Fibroblast of villous mesenchyme (primary cell): ENCODE measurements around the gene ALDH3B1. TPM values are rescaled to one million over a fixed set of nuclear protein-coding genes. Genes with fewer than 3 reads are reported as not detected.
"Not testable (repeated sequence)": the region's sequence is repeated elsewhere in the genome, so short reads cannot be mapped to it uniquely, and the experiment has no call there.

Experiments
- DNase-seq: peaks from one replicate; pipeline ENCODE4 v3.0.0-alpha.2; 2010; ENCODE audit warnings: low read depth
- H3K4me3 ChIP-seq: 2 replicates; pipeline ENCODE4 v1.5.1; 2011; ENCODE audit warnings: low read depth, mild to moderate bottlenecking, low read length
- total RNA-seq: library from RNA; depleted of rRNA; stranded (reverse); fragments of >200 nt; gene quantifications from 2 replicates; pipeline ENCODE4 v1.2.3, GENCODE V29; 2012
- TF ChIP-seq, protein P1 (sequence below): IDR thresholded peaks from 2 replicates; pipeline ENCODE4 v1.5.1; 2012; ENCODE audit warnings: low read depth, mild to moderate bottlenecking, low read length; ENCODE audit not compliant: insufficient read depth

ALDH3B1 gene, protein sequence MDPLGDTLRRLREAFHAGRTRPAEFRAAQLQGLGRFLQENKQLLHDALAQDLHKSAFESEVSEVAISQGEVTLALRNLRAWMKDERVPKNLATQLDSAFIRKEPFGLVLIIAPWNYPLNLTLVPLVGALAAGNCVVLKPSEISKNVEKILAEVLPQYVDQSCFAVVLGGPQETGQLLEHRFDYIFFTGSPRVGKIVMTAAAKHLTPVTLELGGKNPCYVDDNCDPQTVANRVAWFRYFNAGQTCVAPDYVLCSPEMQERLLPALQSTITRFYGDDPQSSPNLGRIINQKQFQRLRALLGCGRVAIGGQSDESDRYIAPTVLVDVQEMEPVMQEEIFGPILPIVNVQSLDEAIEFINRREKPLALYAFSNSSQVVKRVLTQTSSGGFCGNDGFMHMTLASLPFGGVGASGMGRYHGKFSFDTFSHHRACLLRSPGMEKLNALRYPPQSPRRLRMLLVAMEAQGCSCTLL
- 20.7 and 27.1 TPM in 2 replicates for total RNA-seq

GRCh38 chr11:68010090-68011041 is at the start of gene ALDH3B1:
Gene ALDH3B1, plus strand, starts transcription at chr11:68010327. Its CDS starts 4,971 bp downstream, at chr11:68015298.
- TF ChIP-seq, protein P1, sequence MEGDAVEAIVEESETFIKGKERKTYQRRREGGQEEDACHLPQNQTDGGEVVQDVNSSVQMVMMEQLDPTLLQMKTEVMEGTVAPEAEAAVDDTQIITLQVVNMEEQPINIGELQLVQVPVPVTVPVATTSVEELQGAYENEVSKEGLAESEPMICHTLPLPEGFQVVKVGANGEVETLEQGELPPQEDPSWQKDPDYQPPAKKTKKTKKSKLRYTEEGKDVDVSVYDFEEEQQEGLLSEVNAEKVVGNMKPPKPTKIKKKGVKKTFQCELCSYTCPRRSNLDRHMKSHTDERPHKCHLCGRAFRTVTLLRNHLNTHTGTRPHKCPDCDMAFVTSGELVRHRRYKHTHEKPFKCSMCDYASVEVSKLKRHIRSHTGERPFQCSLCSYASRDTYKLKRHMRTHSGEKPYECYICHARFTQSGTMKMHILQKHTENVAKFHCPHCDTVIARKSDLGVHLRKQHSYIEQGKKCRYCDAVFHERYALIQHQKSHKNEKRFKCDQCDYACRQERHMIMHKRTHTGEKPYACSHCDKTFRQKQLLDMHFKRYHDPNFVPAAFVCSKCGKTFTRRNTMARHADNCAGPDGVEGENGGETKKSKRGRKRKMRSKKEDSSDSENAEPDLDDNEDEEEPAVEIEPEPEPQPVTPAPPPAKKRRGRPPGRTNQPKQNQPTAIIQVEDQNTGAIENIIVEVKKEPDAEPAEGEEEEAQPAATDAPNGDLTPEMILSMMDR, result peak; percentile 7
- H3K4me3 ChIP-seq, result peak within 1 kb of the TSS; percentile 72
- DNase-seq, result peak; percentile 93

DNA sequence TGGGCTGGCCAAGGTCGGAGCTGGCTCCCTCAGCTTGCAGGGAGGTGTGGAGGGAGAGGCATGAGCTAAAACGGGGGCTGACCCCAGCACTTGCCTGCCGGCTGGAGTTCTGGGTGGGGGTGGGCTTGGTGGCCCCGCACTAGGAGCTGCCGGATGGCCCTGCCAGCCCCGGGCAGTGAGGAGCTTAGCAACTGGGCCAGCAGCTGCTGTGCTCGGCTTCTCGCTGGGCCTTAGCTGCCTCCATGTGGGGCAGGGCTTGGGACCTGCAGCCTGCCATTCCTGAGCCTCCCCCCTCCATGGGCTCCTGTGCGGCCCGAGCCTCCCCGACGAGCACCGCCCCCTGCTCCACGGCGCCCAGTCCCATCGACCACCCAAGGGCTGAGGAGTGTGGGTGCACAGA is 46.9 kb upstream of the ALDH3B1 start:
- not testable (repeated sequence) for H3K4me3 ChIP-seq, DNase-seq

DNA sequence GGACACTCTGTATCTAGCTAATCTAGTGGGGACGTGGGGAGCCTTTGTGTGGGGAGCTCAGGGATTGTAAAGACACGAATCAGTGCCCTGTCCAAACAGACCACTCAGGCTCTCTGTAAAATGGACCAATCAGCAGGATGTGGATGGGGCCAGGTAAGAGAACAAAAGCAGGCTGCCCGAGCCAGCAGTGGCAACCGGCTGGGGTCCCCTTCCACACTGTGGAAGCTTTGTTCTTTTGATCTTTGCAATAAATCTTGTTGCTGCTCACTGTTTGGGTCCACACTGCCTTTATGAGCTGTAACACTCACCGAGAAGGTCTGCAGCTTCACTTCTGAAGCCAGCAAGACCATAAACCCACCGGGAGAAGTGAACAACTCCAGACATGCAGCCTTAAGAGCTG is 46.2 kb upstream of the ALDH3B1 start:
- DNase-seq, H3K4me3 ChIP-seq: not testable (repeated sequence)

DNA sequence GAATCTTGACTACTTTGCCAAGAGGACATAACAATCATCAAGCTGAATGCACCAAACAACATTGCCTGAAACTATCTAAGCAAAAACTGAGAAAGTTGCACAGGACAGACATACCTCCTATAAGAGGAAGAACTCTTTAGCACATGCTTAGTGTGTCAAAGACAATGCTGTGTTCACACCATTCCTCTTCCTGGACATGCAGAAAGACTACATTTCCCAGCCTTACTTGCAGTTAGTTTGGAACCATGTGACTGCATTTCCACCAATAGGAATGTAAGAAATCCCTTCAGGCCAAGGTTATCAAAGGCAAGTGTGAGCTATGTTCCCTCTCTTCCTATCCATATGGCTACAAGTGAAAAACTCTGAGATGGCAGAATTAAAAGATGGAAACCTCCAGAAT is 45.4 kb upstream of the ALDH3B1 start:
- not testable (repeated sequence) for H3K4me3 ChIP-seq, DNase-seq

DNA sequence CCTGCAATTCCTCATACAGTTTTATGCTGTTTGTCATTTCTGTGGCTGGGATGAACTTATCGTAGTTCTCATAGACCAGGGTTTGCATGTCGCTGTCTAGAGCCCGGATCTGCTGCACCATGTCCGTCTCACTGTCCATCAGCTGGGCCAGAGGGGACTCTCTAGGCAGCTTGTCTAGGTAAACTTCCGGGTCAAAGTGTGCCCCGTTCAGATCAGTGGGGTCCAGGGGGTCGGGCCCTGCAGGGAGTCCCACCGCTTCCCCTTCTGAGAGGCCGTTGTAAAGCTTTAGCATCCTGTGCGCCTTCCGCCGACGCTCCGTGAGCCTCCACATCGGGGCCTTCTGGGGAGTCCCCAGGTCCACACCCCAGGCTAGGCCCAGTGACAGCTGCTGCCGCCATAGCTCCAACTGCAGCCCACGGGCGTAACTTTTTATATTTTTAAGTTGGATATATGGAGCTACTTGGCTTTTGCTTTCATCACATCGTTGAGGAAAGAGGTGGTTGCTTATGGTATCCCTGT is 44.2 kb upstream of the ALDH3B1 start:
- not testable (repeated sequence) for H3K4me3 ChIP-seq, DNase-seq

DNA sequence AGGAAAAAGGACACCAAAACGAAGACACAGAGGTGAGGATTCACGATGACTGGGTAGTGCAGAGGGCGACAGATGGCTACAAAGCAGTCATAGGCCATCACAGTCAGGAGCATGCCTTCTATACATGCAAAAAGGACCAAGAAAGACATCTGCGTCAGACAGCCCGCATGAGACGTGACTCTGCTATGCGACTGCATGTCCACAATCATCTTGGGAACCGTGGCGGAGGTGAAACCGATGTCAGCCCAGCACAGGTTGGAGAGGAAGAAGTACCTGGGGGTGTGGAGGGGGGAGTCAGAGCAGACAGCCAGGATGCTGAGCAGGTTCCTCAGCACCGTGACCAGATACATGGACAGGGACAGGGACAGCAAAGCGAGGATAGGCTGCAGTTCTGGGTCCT is 35.4 kb upstream of the ALDH3B1 start:
- DNase-seq, H3K4me3 ChIP-seq: not testable (repeated sequence)

DNA sequence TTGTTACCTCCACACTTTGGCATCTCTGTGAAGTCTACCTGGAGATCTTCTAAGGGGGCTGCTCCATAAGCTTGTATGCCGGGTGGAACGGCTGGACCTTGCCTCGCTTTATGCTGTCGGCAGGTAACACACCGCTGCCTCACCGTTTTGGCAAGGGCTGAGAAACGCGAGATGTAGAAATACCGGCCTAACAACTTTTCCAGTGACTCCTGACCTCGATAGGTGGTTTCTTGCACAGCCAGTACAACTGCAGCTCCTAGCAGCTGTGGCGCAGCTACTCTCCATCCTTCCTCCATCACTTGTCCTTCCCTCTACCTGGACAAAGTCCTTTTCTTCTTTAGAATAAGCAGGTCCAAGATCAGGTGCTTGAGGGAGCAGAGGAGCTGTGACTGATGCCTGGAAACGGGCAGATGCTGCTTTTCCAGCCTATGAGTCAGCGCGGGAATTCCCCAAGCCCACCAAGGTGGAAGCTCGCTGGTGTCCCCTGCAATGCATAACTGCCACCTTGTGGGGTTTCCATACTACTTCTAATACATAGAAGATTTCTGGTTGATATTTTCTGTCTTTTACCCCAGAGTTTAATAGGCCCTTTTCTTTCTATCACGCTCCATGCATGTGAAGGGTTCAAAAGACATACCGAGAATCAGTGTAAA is 31.2 kb upstream of the ALDH3B1 start:
- H3K4me3 ChIP-seq, DNase-seq: not testable (repeated sequence)

DNA sequence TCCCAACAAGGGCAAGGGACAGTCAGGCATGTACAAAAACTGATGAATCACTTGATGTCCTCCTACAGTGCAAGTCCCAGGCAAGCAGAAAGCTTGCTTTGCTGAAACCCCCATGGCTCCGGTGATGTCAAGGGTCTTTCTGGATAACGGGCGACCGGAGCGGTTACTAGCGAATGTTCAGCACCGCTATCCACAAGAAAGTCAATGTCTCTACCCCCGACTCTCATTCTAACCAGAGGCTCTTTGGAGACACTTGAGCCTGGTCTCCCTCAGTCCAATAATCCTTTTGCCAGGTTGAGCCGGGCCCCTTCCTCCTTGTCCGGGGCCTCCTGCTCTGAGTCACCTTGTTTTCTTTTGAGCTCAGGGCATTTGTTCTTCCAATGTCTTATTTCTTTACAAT is 28.9 kb upstream of the ALDH3B1 start:
- H3K4me3 ChIP-seq, DNase-seq: not testable (repeated sequence)

GRCh38 chr11:67982255-67982857 is 27.8 kb upstream of the ALDH3B1 start:
- not testable (repeated sequence) for H3K4me3 ChIP-seq, DNase-seq

DNA sequence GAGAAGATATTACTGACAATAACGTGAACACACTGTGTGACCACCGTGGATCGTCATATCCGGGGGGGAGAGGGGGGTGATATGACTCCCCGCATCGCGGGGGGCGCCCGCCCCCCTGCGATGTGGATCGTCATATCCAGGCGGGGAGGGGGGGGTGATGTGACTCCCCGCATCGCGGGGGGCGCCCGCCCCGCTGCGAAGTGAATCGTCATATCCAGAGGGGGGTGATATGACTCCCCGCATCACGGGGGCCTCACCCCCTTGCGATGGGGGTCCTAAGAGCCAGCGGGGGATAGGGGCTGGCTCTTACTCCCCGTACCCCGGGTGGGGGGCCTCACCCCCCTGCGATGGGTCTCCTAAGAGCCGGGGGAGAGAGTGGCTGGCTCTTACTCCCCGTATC is 26.2 kb upstream of the ALDH3B1 start:
- no peak overlapping the region for H3K4me3 ChIP-seq
- DNase-seq, result no peak
- TF ChIP-seq, protein P1, result no peak

GRCh38 chr11:67985302-67985701 is 24.8 kb upstream of the ALDH3B1 start:
- DNase-seq, result not testable (repeated sequence)

GRCh38 chr11:67990546-67991346 is 19.4 kb upstream of the ALDH3B1 start:
- not testable (repeated sequence) for H3K4me3 ChIP-seq, DNase-seq

More at GRCh38 chr11:67985302-67985701, 24.8 kb upstream of the ALDH3B1 start:
- not testable (repeated sequence) for H3K4me3 ChIP-seq

DNA sequence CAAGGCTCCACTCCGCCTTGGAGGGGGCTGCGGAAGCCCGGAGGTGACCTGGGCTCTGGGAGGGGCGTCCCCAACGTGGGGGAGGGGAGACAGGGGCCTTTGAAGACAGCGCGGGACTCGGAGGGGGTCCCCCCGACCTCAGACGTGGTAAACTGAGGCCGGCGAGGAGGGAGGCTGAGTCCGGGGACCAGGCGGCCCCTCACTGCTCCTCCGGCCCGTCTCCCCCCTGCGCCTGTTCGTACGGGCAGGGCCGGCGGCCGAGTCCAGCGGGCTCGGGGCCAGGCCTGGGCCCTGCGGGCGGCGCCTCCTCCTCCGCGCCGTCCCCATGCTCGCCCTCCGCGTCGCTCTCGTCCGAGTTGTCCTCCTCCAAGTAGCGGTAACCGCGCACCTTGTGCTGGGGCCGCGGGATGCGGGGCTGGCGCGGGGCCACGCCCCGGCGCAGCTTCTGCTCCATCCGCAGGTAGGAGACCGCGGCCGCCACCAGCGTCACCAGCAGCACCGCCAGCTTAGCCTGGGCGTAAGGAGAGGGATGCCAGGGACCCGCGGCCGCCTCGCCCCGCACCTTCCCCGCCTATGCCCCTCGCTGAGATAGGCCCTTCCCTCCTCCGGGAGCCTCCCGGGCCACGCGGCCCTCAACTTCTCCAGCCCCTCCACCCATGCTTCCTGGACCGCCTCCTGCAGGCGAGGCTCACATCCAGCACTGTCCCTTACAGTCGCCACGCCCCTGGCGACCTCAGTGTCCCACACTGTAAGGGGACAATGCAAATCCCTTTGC is 18.6 kb upstream of the ALDH3B1 start:
- not testable (repeated sequence) for DNase-seq, H3K4me3 ChIP-seq
